ENCODE measurements around the gene EPHA1. TPM values are rescaled to one million over a fixed set of nuclear protein-coding genes. Genes with fewer than 3 reads are reported as not detected.

Gene EPHA1
- total RNA-seq, 1 donor from 2014 or later: 0.52 TPM

- no peaks in the 10 kb centered on the region for H3K27me3 ChIP-seq (ENCODE audit: control insufficient read depth in 3 of 3, insufficient read depth in 3 of 3, low read length in 3 of 3)
- H3K27ac ChIP-seq (ENCODE audit: low read depth, low read length): no peak overlapping the region
- no peak overlapping the region for H3K9ac ChIP-seq (ENCODE audit: low read depth in 1 of 3, low read length in 3 of 3)
- no peaks in the 10 kb centered on the region for H3K4me1 ChIP-seq (ENCODE audit: control insufficient read depth in 3 of 3, insufficient read depth in 3 of 3, low read length in 3 of 3)
- H3K36me3 ChIP-seq (ENCODE audit: control insufficient read depth in 3 of 3, insufficient read depth in 3 of 3, low read length in 3 of 3): no peaks in the 10 kb centered on the region
- H3K9me3 ChIP-seq (ENCODE audit: control insufficient read depth in 3 of 3, low read length in 3 of 3): no peaks in the 10 kb centered on the region
- H3K4me3 ChIP-seq (ENCODE audit: low read length in 3 of 3): no peak overlapping the region
Measured at GRCh38 chr7:143448429-143448828, 39.8 kb upstream of the EPHA1 start.

GRCh38 chr7:143447466-143447865 lies 38.8 kb upstream of the EPHA1 start:
- Histone ChIP-seq H3K9ac (ENCODE audit: low read depth in 1 of 3, low read length in 3 of 3) (no peak overlapping the region), H3K4me3 (ENCODE audit: low read length in 3 of 3) (no peak overlapping the region), H3K27me3 (ENCODE audit: control insufficient read depth in 3 of 3, insufficient read depth in 3 of 3, low read length in 3 of 3) (no peaks in the 10 kb centered on the region), H3K27ac (ENCODE audit: low read depth, low read length) (no peak overlapping the region), H3K4me1 (ENCODE audit: control insufficient read depth in 3 of 3, insufficient read depth in 3 of 3, low read length in 3 of 3) (no peaks in the 10 kb centered on the region), H3K36me3 (ENCODE audit: control insufficient read depth in 3 of 3, insufficient read depth in 3 of 3, low read length in 3 of 3) (no peaks in the 10 kb centered on the region), H3K9me3 (ENCODE audit: control insufficient read depth in 3 of 3, low read length in 3 of 3) (no peaks in the 10 kb centered on the region)

GRCh38 chr7:143444785-143445184 lies 36.1 kb upstream of the EPHA1 start:
- Histone ChIP-seq H3K9me3 (ENCODE audit: control insufficient read depth in 3 of 3, low read length in 3 of 3) (no peaks in the 10 kb centered on the region), H3K27ac (ENCODE audit: low read depth, low read length) (no peak overlapping the region), H3K36me3 (ENCODE audit: control insufficient read depth in 3 of 3, insufficient read depth in 3 of 3, low read length in 3 of 3) (no peaks in the 10 kb centered on the region), H3K27me3 (ENCODE audit: control insufficient read depth in 3 of 3, insufficient read depth in 3 of 3, low read length in 3 of 3) (no peaks in the 10 kb centered on the region), H3K9ac (ENCODE audit: low read depth in 1 of 3, low read length in 3 of 3) (no peak overlapping the region), H3K4me3 (ENCODE audit: low read length in 3 of 3) (no peak overlapping the region), H3K4me1 (ENCODE audit: control insufficient read depth in 3 of 3, insufficient read depth in 3 of 3, low read length in 3 of 3) (no peaks in the 10 kb centered on the region)

- Histone ChIP-seq H3K27ac (ENCODE audit: low read depth, low read length) (no peak overlapping the region), H3K27me3 (ENCODE audit: control insufficient read depth in 3 of 3, insufficient read depth in 3 of 3, low read length in 3 of 3) (no peaks in the 10 kb centered on the region), H3K9me3 (ENCODE audit: control insufficient read depth in 3 of 3, low read length in 3 of 3) (no peaks in the 10 kb centered on the region), H3K36me3 (ENCODE audit: control insufficient read depth in 3 of 3, insufficient read depth in 3 of 3, low read length in 3 of 3) (no peaks in the 10 kb centered on the region), H3K9ac (ENCODE audit: low read depth in 1 of 3, low read length in 3 of 3) (no peak overlapping the region), H3K4me3 (ENCODE audit: low read length in 3 of 3) (no peak overlapping the region), H3K4me1 (ENCODE audit: control insufficient read depth in 3 of 3, insufficient read depth in 3 of 3, low read length in 3 of 3) (no peaks in the 10 kb centered on the region)
Measured at GRCh38 chr7:143444063-143444782, 35.6 kb upstream of the EPHA1 start.

GRCh38 chr7:143443153-143443552 lies 34.5 kb upstream of the EPHA1 start, which contains the start of gene TAS2R60:
Gene TAS2R60, plus strand, starts transcription at chr7:143443453. Its CDS starts 0 bp downstream, at chr7:143443453.
- no peak within 1 kb of the TSS for H3K9ac ChIP-seq (ENCODE audit: low read depth in 1 of 3, low read length in 3 of 3)
- no peak within 1 kb of the TSS for H3K27ac ChIP-seq (ENCODE audit: low read depth, low read length)
- H3K4me1 ChIP-seq (ENCODE audit: control insufficient read depth in 3 of 3, insufficient read depth in 3 of 3, low read length in 3 of 3): no peaks in the 10 kb centered on the region
- no peaks in the 10 kb centered on the region for H3K27me3 ChIP-seq (ENCODE audit: control insufficient read depth in 3 of 3, insufficient read depth in 3 of 3, low read length in 3 of 3)
- no peaks in the 10 kb centered on the region for H3K36me3 ChIP-seq (ENCODE audit: control insufficient read depth in 3 of 3, insufficient read depth in 3 of 3, low read length in 3 of 3)
- H3K9me3 ChIP-seq (ENCODE audit: control insufficient read depth in 3 of 3, low read length in 3 of 3): no peaks in the 10 kb centered on the region
- H3K4me3 ChIP-seq (ENCODE audit: low read length in 3 of 3): no peak within 1 kb of the TSS

- no peaks in the 10 kb centered on the region for H3K36me3 ChIP-seq (ENCODE audit: control insufficient read depth in 3 of 3, insufficient read depth in 3 of 3, low read length in 3 of 3)
- H3K27me3 ChIP-seq (ENCODE audit: control insufficient read depth in 3 of 3, insufficient read depth in 3 of 3, low read length in 3 of 3): no peaks in the 10 kb centered on the region
- no peaks in the 10 kb centered on the region for H3K4me1 ChIP-seq (ENCODE audit: control insufficient read depth in 3 of 3, insufficient read depth in 3 of 3, low read length in 3 of 3)
- no peaks in the 10 kb centered on the region for H3K9me3 ChIP-seq (ENCODE audit: control insufficient read depth in 3 of 3, low read length in 3 of 3)
- H3K27ac ChIP-seq (ENCODE audit: low read depth, low read length): no peak overlapping the region
- no peak overlapping the region for H3K4me3 ChIP-seq (ENCODE audit: low read length in 3 of 3)
- H3K9ac ChIP-seq (ENCODE audit: low read depth in 1 of 3, low read length in 3 of 3): no peak overlapping the region
Measured at GRCh38 chr7:143439866-143440265, 31.2 kb upstream of the EPHA1 start.

- no peaks in the 10 kb centered on the region for H3K9me3 ChIP-seq (ENCODE audit: control insufficient read depth in 3 of 3, low read length in 3 of 3)
- H3K4me3 ChIP-seq (ENCODE audit: low read length in 3 of 3): no peak overlapping the region
- H3K36me3 ChIP-seq (ENCODE audit: control insufficient read depth in 3 of 3, insufficient read depth in 3 of 3, low read length in 3 of 3): no peaks in the 10 kb centered on the region
- no peak overlapping the region for H3K27ac ChIP-seq (ENCODE audit: low read depth, low read length)
- no peak overlapping the region for H3K9ac ChIP-seq (ENCODE audit: low read depth in 1 of 3, low read length in 3 of 3)
- H3K4me1 ChIP-seq (ENCODE audit: control insufficient read depth in 3 of 3, insufficient read depth in 3 of 3, low read length in 3 of 3): no peaks in the 10 kb centered on the region
- H3K27me3 ChIP-seq (ENCODE audit: control insufficient read depth in 3 of 3, insufficient read depth in 3 of 3, low read length in 3 of 3): no peaks in the 10 kb centered on the region
Measured at GRCh38 chr7:143437578-143437977, 28.9 kb upstream of the EPHA1 start.

GRCh38 chr7:143436325-143436946 lies 27.8 kb upstream of the EPHA1 start:
- no peaks in the 10 kb centered on the region for H3K36me3 ChIP-seq (ENCODE audit: control insufficient read depth in 3 of 3, insufficient read depth in 3 of 3, low read length in 3 of 3)
- no peaks in the 10 kb centered on the region for H3K9me3 ChIP-seq (ENCODE audit: control insufficient read depth in 3 of 3, low read length in 3 of 3)
- H3K9ac ChIP-seq (ENCODE audit: low read depth in 1 of 3, low read length in 3 of 3): no peak overlapping the region
- H3K4me1 ChIP-seq (ENCODE audit: control insufficient read depth in 3 of 3, insufficient read depth in 3 of 3, low read length in 3 of 3): no peaks in the 10 kb centered on the region
- no peak overlapping the region for H3K27ac ChIP-seq (ENCODE audit: low read depth, low read length)
- H3K4me3 ChIP-seq (ENCODE audit: low read length in 3 of 3): no peak overlapping the region
- no peaks in the 10 kb centered on the region for H3K27me3 ChIP-seq (ENCODE audit: control insufficient read depth in 3 of 3, insufficient read depth in 3 of 3, low read length in 3 of 3)

- Histone ChIP-seq H3K4me1 (ENCODE audit: control insufficient read depth in 3 of 3, insufficient read depth in 3 of 3, low read length in 3 of 3) (no peaks in the 10 kb centered on the region), H3K9me3 (ENCODE audit: control insufficient read depth in 3 of 3, low read length in 3 of 3) (no peaks in the 10 kb centered on the region), H3K36me3 (ENCODE audit: control insufficient read depth in 3 of 3, insufficient read depth in 3 of 3, low read length in 3 of 3) (no peaks in the 10 kb centered on the region), H3K27me3 (ENCODE audit: control insufficient read depth in 3 of 3, insufficient read depth in 3 of 3, low read length in 3 of 3) (no peaks in the 10 kb centered on the region), H3K4me3 (ENCODE audit: low read length in 3 of 3) (no peak overlapping the region), H3K27ac (ENCODE audit: low read depth, low read length) (no peak overlapping the region), H3K9ac (ENCODE audit: low read depth in 1 of 3, low read length in 3 of 3) (no peak overlapping the region)
Measured at GRCh38 chr7:143435266-143435665, 26.6 kb upstream of the EPHA1 start.

- H3K4me1 ChIP-seq (ENCODE audit: control insufficient read depth in 3 of 3, insufficient read depth in 3 of 3, low read length in 3 of 3): no peaks in the 10 kb centered on the region
- no peak overlapping the region for H3K27ac ChIP-seq (ENCODE audit: low read depth, low read length)
- H3K9ac ChIP-seq (ENCODE audit: low read depth in 1 of 3, low read length in 3 of 3): no peak overlapping the region
- no peaks in the 10 kb centered on the region for H3K9me3 ChIP-seq (ENCODE audit: control insufficient read depth in 3 of 3, low read length in 3 of 3)
- no peaks in the 10 kb centered on the region for H3K27me3 ChIP-seq (ENCODE audit: control insufficient read depth in 3 of 3, insufficient read depth in 3 of 3, low read length in 3 of 3)
- H3K4me3 ChIP-seq (ENCODE audit: low read length in 3 of 3): no peak overlapping the region
- H3K36me3 ChIP-seq (ENCODE audit: control insufficient read depth in 3 of 3, insufficient read depth in 3 of 3, low read length in 3 of 3): no peaks in the 10 kb centered on the region
Measured at GRCh38 chr7:143434660-143435059, 26.0 kb upstream of the EPHA1 start.
